SKM-1 treated with dmso at 0.1 percent for 144 hours (cell line): Measurements from ENCODE around the gene C1QTNF7.

Experiments
- DNase-seq: peaks from one replicate; lab custom pipeline; 2025; ENCODE audit not compliant: unreplicated experiment; lab: John Stamatoyannopoulos, UW

The C1QTNF7 gene

DNA sequence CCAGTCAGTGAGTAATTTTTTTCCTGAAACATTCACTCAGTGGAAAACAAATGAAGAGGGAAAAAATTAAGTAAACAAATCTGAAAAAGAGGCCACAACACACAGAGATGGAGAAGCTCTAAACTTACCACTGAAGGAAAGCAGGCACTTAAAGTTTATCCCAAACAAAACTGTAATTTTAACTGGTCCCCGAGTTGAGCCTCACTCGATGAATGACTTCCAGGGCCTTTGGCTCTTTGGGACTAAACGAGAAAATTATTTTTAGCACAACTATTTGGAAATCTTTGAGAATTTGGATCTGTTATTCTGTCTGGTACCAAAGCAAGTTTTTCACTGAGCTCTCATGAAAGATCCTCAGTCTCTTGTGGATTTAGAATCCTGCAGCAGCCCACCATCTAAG is at the start of gene C1QTNF7:
Gene C1QTNF7 (plus strand): TSS at position 333 of the 400 bp plus-strand sequence. CDS start 7,711 bp downstream, outside the sequence.
- no peak for DNase-seq

- DNase-seq: no peak
Measured at GRCh38 chr4:15378062-15378461, 49.8 kb upstream of the C1QTNF7 start.

- no peak for DNase-seq
Measured at GRCh38 chr4:15378493-15378892, 49.3 kb upstream of the C1QTNF7 start.

DNA sequence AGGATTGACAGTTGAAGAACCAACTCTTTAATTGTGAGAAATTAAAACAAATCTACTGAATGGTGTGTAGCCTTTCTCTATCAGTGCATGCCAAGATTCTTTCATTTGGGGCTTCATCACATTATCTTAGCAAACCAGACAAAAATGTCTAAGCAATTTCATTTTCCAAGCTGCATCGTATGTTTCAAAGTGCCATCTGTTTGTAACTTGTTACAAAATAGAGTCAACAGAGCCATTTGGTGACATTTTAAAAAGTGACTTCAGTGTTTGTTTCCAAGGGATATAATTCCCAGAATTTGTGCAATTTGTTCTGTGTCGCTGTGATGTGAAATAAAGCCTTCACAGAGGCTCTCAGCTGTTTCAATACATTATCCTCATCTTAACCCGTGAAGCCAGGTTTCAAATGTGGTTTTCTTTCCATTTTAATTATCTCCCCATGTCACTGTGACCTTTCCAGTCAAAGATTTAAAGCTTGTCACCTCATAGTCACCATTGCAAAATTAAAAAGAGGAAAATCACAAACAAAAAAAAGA is 46.0 kb upstream of the C1QTNF7 start:
- no peak for DNase-seq

GRCh38 chr4:15382669-15383273 is 45.1 kb upstream of the C1QTNF7 start:
- no peak for DNase-seq

- no peak for DNase-seq
Measured at GRCh38 chr4:15385515-15385914, 42.3 kb upstream of the C1QTNF7 start.

GRCh38 chr4:15385928-15386327 is 41.9 kb upstream of the C1QTNF7 start:
- no peak for DNase-seq

- no peak for DNase-seq
Measured at GRCh38 chr4:15390494-15390893, 37.3 kb upstream of the C1QTNF7 start.

- no peak for DNase-seq
Measured at GRCh38 chr4:15392053-15392805, 35.6 kb upstream of the C1QTNF7 start.

GRCh38 chr4:15395311-15395710 is 32.5 kb upstream of the C1QTNF7 start:
- DNase-seq: no peak

DNA sequence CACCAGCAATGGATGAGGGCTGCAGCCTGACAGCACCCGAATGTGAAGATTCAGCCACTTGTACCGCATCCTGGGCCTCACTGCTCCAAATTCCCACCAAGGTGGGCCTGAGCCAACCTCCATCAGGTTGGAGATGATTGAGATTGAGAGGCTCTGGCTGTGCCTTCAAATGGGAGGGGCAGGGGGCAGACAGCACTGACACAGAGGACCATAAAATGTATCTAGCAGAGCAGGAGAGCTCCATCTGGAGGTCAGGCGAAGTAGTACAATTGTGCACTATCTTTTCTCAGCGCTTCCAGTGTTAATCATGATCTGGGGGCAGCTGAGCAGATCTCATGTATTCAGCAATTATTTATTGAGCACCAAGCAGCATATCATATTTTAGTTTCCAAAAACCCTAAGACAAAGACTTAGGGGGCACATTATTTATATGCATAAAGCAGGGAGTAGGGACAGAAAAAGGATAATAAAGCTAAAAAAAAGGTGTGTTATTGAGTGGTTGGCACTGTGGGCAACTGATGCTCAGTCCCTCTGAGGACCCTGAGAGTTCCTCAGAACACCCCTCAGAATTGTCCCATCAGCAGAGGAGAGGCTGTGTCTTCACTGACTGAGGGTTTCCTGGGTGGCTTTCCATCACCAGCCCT is 31.6 kb upstream of the C1QTNF7 start:
- DNase-seq: peak; percentile 49

- DNase-seq: no peak
Measured at GRCh38 chr4:15398001-15398400, 29.8 kb upstream of the C1QTNF7 start.

GRCh38 chr4:15398732-15399131 is 29.1 kb upstream of the C1QTNF7 start:
- DNase-seq: no peak

DNA sequence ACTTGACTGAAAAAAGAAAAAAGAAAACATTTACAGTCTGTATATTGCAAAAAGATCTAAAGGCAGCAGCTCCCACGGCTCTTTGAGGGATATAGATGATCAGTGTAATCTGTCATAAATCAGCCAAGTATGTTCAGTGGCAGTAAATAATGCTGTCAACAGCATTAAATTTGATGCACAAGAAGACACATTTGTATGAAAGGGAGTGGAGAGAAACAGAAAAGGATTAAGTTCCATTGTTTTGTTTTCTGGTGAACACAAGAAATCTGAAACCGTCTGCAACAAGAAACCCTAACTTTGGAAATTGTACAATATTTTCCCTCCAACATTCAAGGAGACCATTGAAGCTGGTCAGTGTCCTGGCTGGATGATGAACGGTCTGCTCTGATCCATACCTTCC is 27.6 kb upstream of the C1QTNF7 start:
- DNase-seq: no peak

GRCh38 chr4:15400981-15401671 is 26.7 kb upstream of the C1QTNF7 start:
- peak; percentile 93 for DNase-seq

- DNase-seq: no peak
Measured at GRCh38 chr4:15402146-15402545, 25.7 kb upstream of the C1QTNF7 start.

DNA sequence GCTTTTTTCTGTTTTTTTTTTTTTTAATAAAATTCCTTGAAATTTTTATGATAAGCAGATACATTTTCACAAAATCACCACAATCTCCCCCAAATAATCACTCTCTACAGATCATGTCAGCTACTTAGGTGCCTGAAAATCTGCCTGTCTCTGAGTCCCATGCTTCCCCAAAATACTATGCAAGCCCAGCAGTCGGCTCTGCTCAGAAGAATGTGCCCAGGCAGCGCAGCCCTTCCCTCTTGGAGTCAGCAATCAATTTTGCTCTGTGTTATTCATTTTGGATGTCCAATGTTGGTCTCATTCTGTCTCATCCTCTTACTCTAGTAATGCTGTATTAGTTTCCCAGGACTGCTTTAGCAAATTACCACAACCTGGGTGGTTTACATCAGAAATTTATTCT is 24.9 kb upstream of the C1QTNF7 start:
- no peak for DNase-seq

- DNase-seq: no peak
Measured at GRCh38 chr4:15405018-15405417, 22.8 kb upstream of the C1QTNF7 start.

GRCh38 chr4:15410750-15411149 is 17.1 kb upstream of the C1QTNF7 start:
- DNase-seq: peak; percentile 26

GRCh38 chr4:15412461-15412860 is 15.4 kb upstream of the C1QTNF7 start:
- no peak for DNase-seq

GRCh38 chr4:15413010-15413622 is 14.7 kb upstream of the C1QTNF7 start:
- no peak for DNase-seq
